IMR-90 (cell line): ENCODE measurements around the gene ETV6. TPM values are rescaled to one million over a fixed set of nuclear protein-coding genes. Genes with fewer than 3 reads are reported as not detected.

Source experiments
- ATAC-seq: fragments of 200-7000 bp; cut with Tn5 transposase; 2 replicates; pipeline ENCODE4 v1.9.1; 2020; ENCODE audit warnings: low read depth, mild to moderate bottlenecking, moderate library complexity
- BruUV-seq: library from RNA; stranded (reverse); fragments of 400-500 nt; replicated peaks from 2 replicates; lab custom pipeline; 2021; lab: Mats Ljungman, UMichigan
- CTCF ChIA-PET: fragments of 300-600 bp; formaldehyde crosslinking; extraction: SDS; loops from one replicate; lab custom pipeline; 2021; ENCODE audit warnings: antibody characterized with exemption; lab: Yijun Ruan, JAX
- POLR2A ChIA-PET: fragments of 300-600 bp; sonication (Branson Sonifier 250); formaldehyde crosslinking; loops from one replicate; lab custom pipeline; 2022; ENCODE audit warnings: antibody characterized with exemption; ENCODE audit not compliant: unreplicated experiment; lab: Charles Lee
- DNase-seq: peaks from one replicate; pipeline ENCODE4 v3.0.0; 2013
- H2AFZ ChIP-seq: replicated peaks from 2 replicates; pipeline ENCODE3; 2013; ENCODE audit warnings: low read length, mild to moderate bottlenecking; ENCODE audit not compliant: poor library complexity
- H2AK5ac ChIP-seq: 2 replicates; pipeline ENCODE4 v1.6.1; 2013; ENCODE audit warnings: low read depth, low read length, inconsistent platforms
- H2AK9ac ChIP-seq: replicated peaks from 2 replicates; pipeline ENCODE3; 2013; ENCODE audit warnings: mild to moderate bottlenecking, low read depth, low read length, moderate library complexity; ENCODE audit not compliant: poor library complexity
- H2BK120ac ChIP-seq: 2 replicates; pipeline ENCODE4 v1.6.1; 2013; ENCODE audit warnings: low read depth, low read length, inconsistent platforms
- H2BK15ac ChIP-seq: 3 replicates; pipeline ENCODE4 v1.6.1; 2013; ENCODE audit warnings: low read depth, low read length, inconsistent platforms
- H2BK20ac ChIP-seq: 2 replicates; pipeline ENCODE4 v1.6.1; 2013; ENCODE audit warnings: low read depth, mild to moderate bottlenecking, inconsistent platforms, low read length, moderate library complexity
- H2BK5ac ChIP-seq: 2 replicates; pipeline ENCODE4 v1.6.1; 2013; ENCODE audit warnings: mild to moderate bottlenecking, low read depth, low read length, inconsistent platforms; ENCODE audit not compliant: poor library complexity, severe bottlenecking
- H3K14ac ChIP-seq: replicated peaks from 2 replicates; pipeline ENCODE4 v1.6.1; 2013; ENCODE audit warnings: low read depth, low read length, inconsistent platforms
- H3K18ac ChIP-seq: 2 replicates; pipeline ENCODE4 v1.6.1; 2013; ENCODE audit warnings: low read depth, low read length, control low read depth
- H3K23ac ChIP-seq: 2 replicates; pipeline ENCODE4 v1.6.1; 2013; ENCODE audit warnings: low read depth, low read length, inconsistent platforms
- H3K27ac ChIP-seq: 2 replicates; pipeline ENCODE4 v1.5.1; 2013; ENCODE audit warnings: mild to moderate bottlenecking, control low read depth, low read length; ENCODE audit not compliant: insufficient read depth
- H3K27me3 ChIP-seq: 2 replicates; pipeline ENCODE4 v1.6.1; 2013; ENCODE audit warnings: low read length; ENCODE audit not compliant: control insufficient read depth, insufficient read depth
- H3K36me3 ChIP-seq: 2 replicates; pipeline ENCODE4 v1.6.1; 2013; ENCODE audit warnings: low read length, mixed read lengths; ENCODE audit not compliant: control insufficient read depth, insufficient read depth
- H3K4ac ChIP-seq: 2 replicates; pipeline ENCODE4 v1.6.1; 2013; ENCODE audit warnings: low read depth, low read length, inconsistent platforms
- H3K4me1 ChIP-seq: 2 replicates; pipeline ENCODE4 v1.6.1; 2013; ENCODE audit warnings: low read length, mixed read lengths; ENCODE audit not compliant: control insufficient read depth, insufficient read depth
- H3K4me2 ChIP-seq: 2 replicates; pipeline ENCODE4 v1.6.1; 2013; ENCODE audit warnings: low read depth, mild to moderate bottlenecking, control low read depth, low read length, moderate library complexity
- H3K4me3 ChIP-seq: 2 replicates; pipeline ENCODE4 v1.5.1; 2013; ENCODE audit warnings: low read depth, mild to moderate bottlenecking, control low read depth, low read length, moderate library complexity; ENCODE audit not compliant: insufficient read depth
- H3K56ac ChIP-seq: 2 replicates; pipeline ENCODE4 v1.6.1; 2013; ENCODE audit warnings: low read length, inconsistent platforms; ENCODE audit not compliant: insufficient read depth; ENCODE audit errors: extremely low read depth
- H3K79me1 ChIP-seq, 2 experiments: 2 replicates each; pipeline ENCODE4 v1.6.1; 2013; ENCODE audit warnings: low read length in 2 of 2, inconsistent platforms in 1 of 2, low read depth in 1 of 2
- H3K9ac ChIP-seq: 2 replicates; pipeline ENCODE4 v1.6.1; 2013; ENCODE audit warnings: low read depth, low read length, control low read depth
- H3K9me1 ChIP-seq: 2 replicates; pipeline ENCODE4 v1.6.1; 2013; ENCODE audit warnings: low read length, inconsistent platforms; ENCODE audit not compliant: insufficient read depth
- H3K9me3 ChIP-seq: 2 replicates; pipeline ENCODE4 v1.6.1; 2013; ENCODE audit warnings: low read length; ENCODE audit not compliant: control insufficient read depth, insufficient read depth
- H4K20me1 ChIP-seq: 2 replicates; pipeline ENCODE4 v1.6.1; 2013; ENCODE audit warnings: low read length, inconsistent platforms; ENCODE audit not compliant: insufficient read depth
- H4K5ac ChIP-seq: 2 replicates; pipeline ENCODE4 v1.6.1; 2013; ENCODE audit warnings: mild to moderate bottlenecking, low read depth, low read length, control low read depth
- H4K8ac ChIP-seq, 2 experiments: 2 replicates each; pipeline ENCODE4 v1.6.1; 2013; ENCODE audit warnings: low read depth in 2 of 2, low read length in 2 of 2, control low read depth in 1 of 2, inconsistent platforms in 1 of 2
- H4K91ac ChIP-seq: 2 replicates; pipeline ENCODE4 v1.6.1; 2013; ENCODE audit warnings: low read depth, low read length, inconsistent platforms; ENCODE audit not compliant: insufficient read depth
- BHLHE40 ChIP-seq: fragments of 150-350 bp; IDR thresholded peaks from 2 replicates; pipeline ENCODE4 v1.6.1; 2016; ENCODE audit warnings: mild to moderate bottlenecking, low read depth, low read length
- CEBPB ChIP-seq: IDR thresholded peaks from 2 replicates; pipeline ENCODE4 v1.6.1; 2012; ENCODE audit warnings: low read depth, low read length, improper control_type of control experiment
- FOS ChIP-seq: fragments of 150-350 bp; IDR thresholded peaks from 2 replicates; pipeline ENCODE4 v1.6.1; 2016; ENCODE audit warnings: low read depth, low read length
- MAFK ChIP-seq: IDR thresholded peaks from 2 replicates; pipeline ENCODE4 v1.6.1; 2012; ENCODE audit warnings: low read depth, low read length, improper control_type of control experiment
- MAZ ChIP-seq: IDR thresholded peaks from 2 replicates; pipeline ENCODE4 v1.6.1; 2012; ENCODE audit warnings: low read depth, mild to moderate bottlenecking, low read length, improper control_type of control experiment, moderate library complexity, borderline replicate concordance
- MXI1 ChIP-seq: IDR thresholded peaks from 2 replicates; pipeline ENCODE4 v1.6.1; 2012; ENCODE audit warnings: low read depth, mild to moderate bottlenecking, low read length, moderate library complexity, borderline replicate concordance
- NFE2L2 ChIP-seq: fragments of 150-350 bp; IDR thresholded peaks from 2 replicates; pipeline ENCODE4 v1.6.1; 2016; ENCODE audit warnings: low read depth, mild to moderate bottlenecking, low read length
- POLR2A ChIP-seq: IDR thresholded peaks from 2 replicates; pipeline ENCODE4 v1.6.1; 2012; ENCODE audit warnings: mild to moderate bottlenecking, low read depth, low read length
- RAD21 ChIP-seq: IDR thresholded peaks from 2 replicates; pipeline ENCODE4 v1.6.1; 2012; ENCODE audit warnings: low read length, improper control_type of control experiment
- RCOR1 ChIP-seq: IDR thresholded peaks from 2 replicates; pipeline ENCODE4 v1.6.1; 2012; ENCODE audit warnings: mild to moderate bottlenecking, low read length, improper control_type of control experiment; ENCODE audit not compliant: insufficient replicate concordance
- SMC3 ChIP-seq: fragments of 150-350 bp; IDR thresholded peaks from 2 replicates; pipeline ENCODE4 v1.6.1; 2016; ENCODE audit warnings: low read depth, mild to moderate bottlenecking, antibody characterized with exemption, low read length, moderate library complexity
- dilution Hi-C: fragments of 300-500 bp; cut with HindIII; formaldehyde crosslinking; loops from one replicate; pipeline ENCODE4 v1.14.3; 2018; ENCODE audit warnings: low sequenced_read_pairs; ENCODE audit not compliant: unreplicated experiment
- in situ Hi-C: fragments of 300-500 bp; cut with MboI; formaldehyde crosslinking; loops from 3 replicates; pipeline ENCODE4 v1.14.3; 2019; ENCODE audit warnings: low sequenced_read_pairs, inconsistent platforms, mixed read lengths
- intact Hi-C: fragments of 100-400 bp; cut with micrococcal nuclease; formaldehyde crosslinking; loops from 2 replicates; pipeline ENCODE4 v1.10.0; 2022
- polyA plus RNA-seq, 3 experiments: library from polyadenylated mRNA; depleted of rRNA; stranded (reverse); fragments of >200 nt; gene quantifications; 2 replicates each; pipeline ENCODE4 v1.2.3, GENCODE V29; 2012; ENCODE audit warnings: low replicate concordance in 1 of 3
- total RNA-seq: library from RNA; depleted of rRNA; stranded (reverse); fragments of >200 nt; gene quantifications from 2 replicates; pipeline ENCODE4 v1.2.3, GENCODE V29; 2012
- TF ChIP-seq, protein P1 (sequence below): fragments of 150-350 bp; IDR thresholded peaks from 2 replicates; pipeline ENCODE4 v1.6.1; 2017; ENCODE audit warnings: mild to moderate bottlenecking, antibody characterized with exemption, low read length, low read depth
- TF ChIP-seq, protein P2 (sequence below): conservative IDR thresholded peaks from 2 replicates; pipeline ENCODE4 v1.5.1; 2012; ENCODE audit warnings: mild to moderate bottlenecking, low read depth, low read length, improper control_type of control experiment
- TF ChIP-seq, protein P3 (sequence below): fragments of 150-350 bp; IDR thresholded peaks from 2 replicates; pipeline ENCODE4 v1.6.1; 2016; ENCODE audit warnings: low read depth, mild to moderate bottlenecking, low read length, moderate library complexity, borderline replicate concordance

ETV6 gene
- total and polyA plus RNA-seq, 2 of the 4 experiments (the other 2 are of a cell fraction), result 8.4 to 9.9 TPM

DNA sequence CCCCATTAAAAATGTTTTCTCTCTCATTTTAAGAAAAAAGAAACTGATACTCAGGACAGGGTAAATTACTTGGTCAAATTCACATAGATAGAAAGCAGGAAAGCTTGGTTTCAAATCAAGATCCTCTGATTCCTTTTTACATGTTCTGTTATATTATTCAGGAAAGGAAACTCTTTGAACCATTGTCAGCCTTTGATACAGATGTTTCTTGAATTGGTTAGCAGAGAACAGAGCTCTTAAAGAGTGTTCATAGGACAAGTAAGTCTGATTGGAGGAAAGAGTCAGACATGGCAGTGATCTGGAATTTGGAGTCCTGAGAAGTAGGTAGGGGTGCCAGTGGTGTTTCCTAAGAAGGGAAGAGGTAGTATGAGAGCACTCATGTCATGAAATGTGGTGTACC lies 256.1 kb downstream of the ETV6 start:
- POLR2A ChIA-PET, result no interaction called here

More for the DNA sequence above, 256.1 kb downstream of the ETV6 start:
- H3K36me3 ChIP-seq, result no peaks in the 10 kb centered on the region
- H2BK15ac ChIP-seq, result no peak overlapping the region
- no peak overlapping the region for H3K9ac ChIP-seq
- ATAC-seq, result no peak
- no peak overlapping the region for H3K4ac ChIP-seq
- H3K18ac ChIP-seq, result peak overlapping the region; percentile 36; the same call in 1 of the 2 replicates
- peak overlapping the region; percentile 65; the same call in 1 of the 2 replicates for H2BK20ac ChIP-seq
- no peak overlapping the region for H2AFZ ChIP-seq
- H4K5ac ChIP-seq, result peak overlapping the region; percentile 25; the same call in 1 of the 2 replicates
- 0 out of 2 replicates have a peak overlapping the region, but pooled peaks have one; percentile 30 for H4K91ac ChIP-seq
- H3K56ac ChIP-seq, result no peak overlapping the region
- H2AK5ac ChIP-seq, result no peak overlapping the region
- no TSS peak for BruUV-seq
- no peak overlapping the region for H3K27ac ChIP-seq
- no peak overlapping the region for H2AK9ac ChIP-seq
- intact Hi-C loops, result no loop called here
- peaks cover 3% of the 10 kb centered on the region; the same call in 1 of the 2 replicates for H3K9me1 ChIP-seq
- H3K14ac ChIP-seq, result peak overlapping the region; percentile 71; the same call in 1 of the 2 replicates
- TF ChIP-seq RAD21, result no peak
- TF ChIP-seq FOS, result no peak
- TF ChIP-seq RCOR1, result no peak
- no peak for TF ChIP-seq MXI1
- TF ChIP-seq CEBPB, result no peak
- TF ChIP-seq BHLHE40, result no peak
- TF ChIP-seq MAZ, result no peak
- TF ChIP-seq, protein P1, sequence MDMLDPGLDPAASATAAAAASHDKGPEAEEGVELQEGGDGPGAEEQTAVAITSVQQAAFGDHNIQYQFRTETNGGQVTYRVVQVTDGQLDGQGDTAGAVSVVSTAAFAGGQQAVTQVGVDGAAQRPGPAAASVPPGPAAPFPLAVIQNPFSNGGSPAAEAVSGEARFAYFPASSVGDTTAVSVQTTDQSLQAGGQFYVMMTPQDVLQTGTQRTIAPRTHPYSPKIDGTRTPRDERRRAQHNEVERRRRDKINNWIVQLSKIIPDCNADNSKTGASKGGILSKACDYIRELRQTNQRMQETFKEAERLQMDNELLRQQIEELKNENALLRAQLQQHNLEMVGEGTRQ, result no peak
- TF ChIP-seq POLR2A, result no peak
- no peak for TF ChIP-seq SMC3
- TF ChIP-seq, protein P2, sequence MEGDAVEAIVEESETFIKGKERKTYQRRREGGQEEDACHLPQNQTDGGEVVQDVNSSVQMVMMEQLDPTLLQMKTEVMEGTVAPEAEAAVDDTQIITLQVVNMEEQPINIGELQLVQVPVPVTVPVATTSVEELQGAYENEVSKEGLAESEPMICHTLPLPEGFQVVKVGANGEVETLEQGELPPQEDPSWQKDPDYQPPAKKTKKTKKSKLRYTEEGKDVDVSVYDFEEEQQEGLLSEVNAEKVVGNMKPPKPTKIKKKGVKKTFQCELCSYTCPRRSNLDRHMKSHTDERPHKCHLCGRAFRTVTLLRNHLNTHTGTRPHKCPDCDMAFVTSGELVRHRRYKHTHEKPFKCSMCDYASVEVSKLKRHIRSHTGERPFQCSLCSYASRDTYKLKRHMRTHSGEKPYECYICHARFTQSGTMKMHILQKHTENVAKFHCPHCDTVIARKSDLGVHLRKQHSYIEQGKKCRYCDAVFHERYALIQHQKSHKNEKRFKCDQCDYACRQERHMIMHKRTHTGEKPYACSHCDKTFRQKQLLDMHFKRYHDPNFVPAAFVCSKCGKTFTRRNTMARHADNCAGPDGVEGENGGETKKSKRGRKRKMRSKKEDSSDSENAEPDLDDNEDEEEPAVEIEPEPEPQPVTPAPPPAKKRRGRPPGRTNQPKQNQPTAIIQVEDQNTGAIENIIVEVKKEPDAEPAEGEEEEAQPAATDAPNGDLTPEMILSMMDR, result no peak
- TF ChIP-seq, protein P3, sequence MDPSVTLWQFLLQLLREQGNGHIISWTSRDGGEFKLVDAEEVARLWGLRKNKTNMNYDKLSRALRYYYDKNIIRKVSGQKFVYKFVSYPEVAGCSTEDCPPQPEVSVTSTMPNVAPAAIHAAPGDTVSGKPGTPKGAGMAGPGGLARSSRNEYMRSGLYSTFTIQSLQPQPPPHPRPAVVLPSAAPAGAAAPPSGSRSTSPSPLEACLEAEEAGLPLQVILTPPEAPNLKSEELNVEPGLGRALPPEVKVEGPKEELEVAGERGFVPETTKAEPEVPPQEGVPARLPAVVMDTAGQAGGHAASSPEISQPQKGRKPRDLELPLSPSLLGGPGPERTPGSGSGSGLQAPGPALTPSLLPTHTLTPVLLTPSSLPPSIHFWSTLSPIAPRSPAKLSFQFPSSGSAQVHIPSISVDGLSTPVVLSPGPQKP, result no peak
- TF ChIP-seq NFE2L2, result no peak
- no peak for TF ChIP-seq MAFK
- in situ Hi-C loops, result no loop called here
- DNase-seq, result no peak
- H3K27me3 ChIP-seq, result peaks cover 2% of the 10 kb centered on the region; the same call in 1 of the 2 replicates
- H3K79me1 ChIP-seq, result no peaks in the 10 kb centered on the region
- CTCF ChIA-PET, result no interaction called here
- dilution Hi-C loops, result no loop called here
- peaks cover 4% of the 10 kb centered on the region; the same call in 1 of the 2 replicates for H3K4me1 ChIP-seq
- H4K8ac ChIP-seq, result no peak overlapping the region; a peak in 1 of 4 replicates
- H3K4me3 ChIP-seq, result no peak overlapping the region
- H2BK120ac ChIP-seq, result peak overlapping the region; percentile 86; the same call in 1 of the 2 replicates
- no peak overlapping the region for H3K23ac ChIP-seq
- no peak overlapping the region for H3K4me2 ChIP-seq
- peaks cover 2% of the 10 kb centered on the region; the same call in 1 of the 2 replicates for H3K9me3 ChIP-seq
- H2BK5ac ChIP-seq, result no peak overlapping the region
- H4K20me1 ChIP-seq, result no peaks in the 10 kb centered on the region
